Lung (tissue), 12 donors: Measurements from ENCODE around the gene RPL28. TPM values are rescaled to one million over a fixed set of nuclear protein-coding genes. Genes with fewer than 3 reads are reported as not detected.

Experiments used
- ATAC-seq: fragments of 200-7000 bp; cut with Tn5 transposase; one replicate; pipeline ENCODE4 v1.9.1; 2020; ENCODE audit warnings: moderate number of reproducible peaks; ENCODE audit not compliant: insufficient read depth, low FRiP score
- DNase-seq, 3 donors: peaks; one replicate each; pipeline ENCODE4 v3.0.0-alpha.2; 2013 to 2017
- H3K27ac ChIP-seq, 2 donors: one replicate each; pipeline ENCODE4 v1.5.1; 2013; ENCODE audit warnings: mild to moderate bottlenecking in 2 of 2, moderate library complexity in 2 of 2, control low read depth in 1 of 2, inconsistent platforms in 1 of 2, low read depth in 1 of 2, low read length in 1 of 2
- H3K27me3 ChIP-seq, 3 donors: one replicate each; pipeline ENCODE4 v1.5.1; 2013; ENCODE audit warnings: low read length in 2 of 3; ENCODE audit not compliant: control insufficient read depth in 3 of 3, insufficient read depth in 3 of 3
- H3K36me3 ChIP-seq, 4 donors: one replicate each; pipeline ENCODE4 v1.5.1; 2013; ENCODE audit warnings: low read length in 4 of 4, mild to moderate bottlenecking in 1 of 4, moderate library complexity in 1 of 4; ENCODE audit not compliant: control insufficient read depth in 4 of 4, insufficient read depth in 4 of 4
- H3K4me1 ChIP-seq, 5 donors: one replicate each; pipeline ENCODE4 v1.5.1; 2013; ENCODE audit warnings: low read length in 5 of 5, mild to moderate bottlenecking in 2 of 5, moderate library complexity in 1 of 5; ENCODE audit not compliant: control insufficient read depth in 5 of 5, insufficient read depth in 5 of 5
- H3K4me3 ChIP-seq: one replicate; pipeline ENCODE4 v1.5.1; 2013; ENCODE audit warnings: mild to moderate bottlenecking, control low read depth, moderate library complexity
- H3K9ac ChIP-seq, 2 donors: one replicate each; pipeline ENCODE4 v1.5.1; 2013; ENCODE audit warnings: low read length in 2 of 2, control low read depth in 1 of 2; ENCODE audit not compliant: insufficient read depth in 1 of 2
- H3K9me3 ChIP-seq, 4 donors: one replicate each; pipeline ENCODE4 v1.5.1; 2013; ENCODE audit warnings: low read length in 3 of 4, mild to moderate bottlenecking in 1 of 4, moderate library complexity in 1 of 4; ENCODE audit not compliant: control insufficient read depth in 4 of 4, insufficient read depth in 3 of 4
- WGBS, 2 donors: extraction: QIAGEN DNeasy Blood & Tissue Kit; methylation state at CpG; one replicate each; pipeline ENCODE4 v1.1.7; 2013; 5-methylcytosine and 5-hydroxymethylcytosine counted together
- polyA plus RNA-seq, 2 donors: library from polyadenylated mRNA; stranded (reverse); fragments of 200-250 nt; gene quantifications; one replicate each; pipeline ENCODE4 v1.2.1, GENCODE V29; 2013
- total RNA-seq, 2 donors: library from RNA; depleted of rRNA in 1 of 2; stranded (reverse); fragments of >200 nt in 1 of 2; gene quantifications; one replicate each; pipeline ENCODE4 v1.2.1, GENCODE V29; 2014 to 2021
- TF ChIP-seq, protein P1 (sequence below): IDR thresholded peaks from 2 replicates; pipeline ENCODE4 v1.5.1; 2012; ENCODE audit warnings: mild to moderate bottlenecking; ENCODE audit errors: control extremely low read depth, extremely low read depth
- donor health status: control.
- donor health status: control.
- donor health status: Bipolar disorder and iron deficiency.
- donor health status: healthy.
- donor health status: DM: yes; HTN: yes; CAD: no.

Gene RPL28
- total and polyA plus RNA-seq, 4 donors, result 272 to 3,086 (median 1,601) TPM

DNA sequence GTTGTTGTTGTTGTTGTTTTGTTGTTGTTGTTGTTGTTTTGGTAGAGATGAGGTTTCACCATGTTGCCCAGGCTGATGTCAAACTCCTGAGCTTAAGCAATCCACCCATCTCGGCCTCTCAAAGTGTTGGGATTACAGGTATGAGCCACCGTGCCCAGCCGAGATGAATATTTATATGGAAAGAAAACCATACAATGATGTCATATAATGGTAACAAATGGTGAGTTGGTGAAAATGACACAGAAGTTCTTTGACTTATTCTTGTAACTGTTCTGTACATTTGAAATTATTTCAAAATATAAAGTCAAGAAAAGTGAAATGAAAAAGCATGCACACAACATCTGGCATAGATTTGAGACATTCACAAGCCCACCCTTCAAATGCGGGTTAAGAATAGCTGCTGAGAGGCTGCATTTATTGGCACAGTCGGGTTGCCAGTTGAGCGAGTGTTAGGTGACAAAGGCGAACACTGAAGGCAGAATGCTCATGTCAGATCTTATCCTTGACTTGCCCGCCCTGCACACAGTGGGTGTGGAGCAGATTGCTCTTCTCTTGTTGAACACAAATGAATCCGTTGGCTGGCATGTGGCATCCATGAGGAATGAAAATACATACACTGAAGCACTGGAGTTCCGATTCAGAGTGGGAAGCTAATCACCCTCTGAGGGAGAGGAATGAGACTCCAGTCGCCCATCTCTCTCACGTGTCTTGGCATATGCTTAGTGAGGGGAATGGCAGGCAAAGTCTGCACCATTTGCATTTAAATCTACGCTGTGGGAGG is 37.7 kb downstream of the RPL28 start:
- TF ChIP-seq, protein P1, sequence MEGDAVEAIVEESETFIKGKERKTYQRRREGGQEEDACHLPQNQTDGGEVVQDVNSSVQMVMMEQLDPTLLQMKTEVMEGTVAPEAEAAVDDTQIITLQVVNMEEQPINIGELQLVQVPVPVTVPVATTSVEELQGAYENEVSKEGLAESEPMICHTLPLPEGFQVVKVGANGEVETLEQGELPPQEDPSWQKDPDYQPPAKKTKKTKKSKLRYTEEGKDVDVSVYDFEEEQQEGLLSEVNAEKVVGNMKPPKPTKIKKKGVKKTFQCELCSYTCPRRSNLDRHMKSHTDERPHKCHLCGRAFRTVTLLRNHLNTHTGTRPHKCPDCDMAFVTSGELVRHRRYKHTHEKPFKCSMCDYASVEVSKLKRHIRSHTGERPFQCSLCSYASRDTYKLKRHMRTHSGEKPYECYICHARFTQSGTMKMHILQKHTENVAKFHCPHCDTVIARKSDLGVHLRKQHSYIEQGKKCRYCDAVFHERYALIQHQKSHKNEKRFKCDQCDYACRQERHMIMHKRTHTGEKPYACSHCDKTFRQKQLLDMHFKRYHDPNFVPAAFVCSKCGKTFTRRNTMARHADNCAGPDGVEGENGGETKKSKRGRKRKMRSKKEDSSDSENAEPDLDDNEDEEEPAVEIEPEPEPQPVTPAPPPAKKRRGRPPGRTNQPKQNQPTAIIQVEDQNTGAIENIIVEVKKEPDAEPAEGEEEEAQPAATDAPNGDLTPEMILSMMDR, result no peak
- WGBS, 2 donors, result 71 to 80% methylated on average over 13 of the region's 13 CpGs
- peaks cover 0 to 6% (median under 1%) of the 10 kb centered on the region in 3 donors for H3K27me3 ChIP-seq
- no peak overlapping the region for H3K9ac ChIP-seq
- peaks cover 0 to 8% (median 0%) of the 10 kb centered on the region in 4 donors for H3K9me3 ChIP-seq
- no peaks in the 10 kb centered on the region for H3K36me3 ChIP-seq
- no peak for ATAC-seq
- no peak for DNase-seq
- no peak overlapping the region for H3K4me3 ChIP-seq
- no peaks in the 10 kb centered on the region for H3K4me1 ChIP-seq
- no peak overlapping the region for H3K27ac ChIP-seq

DNA sequence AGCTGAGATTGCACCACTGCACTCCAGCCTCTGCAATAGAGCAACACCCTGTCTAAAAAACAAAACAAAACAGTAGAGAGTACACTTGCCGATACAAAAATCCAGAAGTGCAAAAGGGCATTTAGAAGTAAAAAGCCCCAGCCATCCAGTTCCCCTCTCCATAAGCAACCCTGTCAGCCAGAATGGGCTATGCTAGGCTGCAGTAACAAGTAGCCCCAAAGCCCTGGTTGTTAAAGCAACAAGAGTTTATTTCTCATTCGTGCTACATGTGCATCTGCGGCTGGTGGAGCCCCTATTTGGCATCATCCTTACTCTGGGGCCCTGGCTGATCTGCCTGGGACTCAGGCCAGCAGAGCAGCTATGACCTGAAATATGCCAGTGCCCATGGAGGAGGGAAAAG is 38.8 kb downstream of the RPL28 start:
- 76 to 94% methylated on average over 3 of the region's 3 CpGs for WGBS, 2 donors
- Histone ChIP-seq H3K9ac (no peak overlapping the region), H3K27ac (no peak overlapping the region), H3K36me3 (no peaks in the 10 kb centered on the region), H3K9me3 (peaks cover 0 to 8% (median 0%) of the 10 kb centered on the region in 4 donors), H3K27me3 (peaks cover 0 to 12% (median 6%) of the 10 kb centered on the region in 3 donors), H3K4me3 (no peak overlapping the region), H3K4me1 (no peaks in the 10 kb centered on the region)
- ATAC-seq (no peak), DNase-seq (no peak)
- TF ChIP-seq, protein P1, result no peak

DNA sequence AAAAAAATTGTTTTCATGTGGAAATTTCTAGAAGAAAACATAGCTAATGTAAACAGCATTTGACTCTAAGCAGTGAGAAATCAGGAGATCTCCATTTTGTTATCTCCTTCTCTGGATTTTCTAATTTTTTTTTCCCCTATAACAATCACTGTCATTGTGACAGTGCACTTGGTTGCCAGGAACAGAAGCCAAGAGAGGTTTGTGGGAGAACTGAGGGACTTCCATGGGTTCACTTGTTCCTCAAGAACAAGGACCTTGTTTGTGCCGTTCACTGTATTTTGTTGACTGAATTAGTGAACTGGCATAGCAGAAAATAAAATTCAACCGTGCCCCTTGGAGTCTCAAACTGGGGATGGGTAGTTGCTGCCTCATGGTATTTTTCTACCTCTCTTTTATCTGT is 40.3 kb downstream of the RPL28 start:
- no peaks in the 10 kb centered on the region for H3K4me1 ChIP-seq
- DNase-seq, result no peak
- no peaks in the 10 kb centered on the region for H3K36me3 ChIP-seq
- H3K9me3 ChIP-seq, result peaks cover 0 to 10% (median 0%) of the 10 kb centered on the region in 4 donors
- ATAC-seq, result no peak
- TF ChIP-seq, protein P1, result no peak
- no peak overlapping the region for H3K27ac ChIP-seq
- H3K27me3 ChIP-seq, result peaks cover 0 to 12% (median 6%) of the 10 kb centered on the region in 3 donors
- WGBS, 2 donors, result 60 to 79% methylated on average over 2 of the region's 2 CpGs
- no peak overlapping the region for H3K4me3 ChIP-seq
- H3K9ac ChIP-seq, result no peak overlapping the region

DNA sequence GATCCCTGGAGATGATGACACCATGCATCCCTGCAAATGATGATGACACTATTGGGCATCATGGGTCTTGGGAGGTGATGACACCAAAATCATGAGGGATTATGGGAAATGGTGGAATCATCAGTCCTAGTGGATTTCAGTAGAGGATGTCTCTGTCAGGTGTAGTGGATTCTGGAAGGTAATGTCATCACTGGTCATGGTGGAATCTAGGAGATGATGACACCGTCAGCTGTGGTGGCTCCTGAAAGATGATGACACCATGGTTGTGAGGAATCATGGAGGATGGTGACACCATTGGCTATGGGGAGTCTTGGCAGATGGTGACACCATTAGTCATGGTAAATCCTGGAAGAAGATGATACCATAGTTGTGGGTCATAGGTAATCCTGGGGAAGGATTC is 45.5 kb downstream of the RPL28 start:
- no peaks in the 10 kb centered on the region for H3K4me1 ChIP-seq
- H3K27me3 ChIP-seq, result peaks cover 8 to 36% (median 23%) of the 10 kb centered on the region in 3 donors
- no peak overlapping the region for H3K4me3 ChIP-seq
- DNase-seq (no peak), ATAC-seq (no peak)
- no peak overlapping the region for H3K9ac ChIP-seq
- H3K9me3 ChIP-seq, result peaks cover 0 to 6% (median 0%) of the 10 kb centered on the region in 4 donors
- no peaks in the 10 kb centered on the region for H3K36me3 ChIP-seq
- no peak overlapping the region for H3K27ac ChIP-seq
- TF ChIP-seq, protein P1, result no peak
- WGBS, 2 donors, result 82 to 94% methylated on average over 1 of the region's 1 CpG
